ENCODE data around the gene RPP25L.

Gene RPP25L

DNA sequence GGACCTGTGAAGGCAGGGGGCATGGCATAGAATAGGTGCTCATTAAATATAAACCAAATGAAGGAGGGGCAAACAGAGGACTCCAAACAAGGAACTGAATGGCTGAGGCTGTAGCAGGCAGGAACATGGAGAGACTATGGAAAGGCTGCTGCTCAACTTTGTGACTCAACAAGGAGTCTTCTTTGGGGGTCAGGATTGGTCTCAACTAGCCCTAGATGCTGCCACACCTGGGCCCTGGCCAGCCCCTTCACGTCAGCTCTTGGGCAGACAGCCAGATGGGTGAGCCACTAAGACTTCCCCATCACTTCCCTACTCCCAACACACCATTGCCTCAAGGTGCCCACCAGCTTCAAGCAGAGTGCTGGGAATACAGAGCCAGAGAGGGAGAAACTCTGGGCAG is 11.0 kb downstream of the RPP25L start:
- no peak for DNase-seq (ENCODE audit: low read depth)
- TF ChIP-seq CTCF (IDR thresholded peaks at IDR 0.05; ENCODE audit: insufficient read depth, low read depth, low read length, missing control alignments) = no peak
- no peak overlapping the region for H3K4me3 ChIP-seq (ENCODE audit: low read depth, low read length)

DNA sequence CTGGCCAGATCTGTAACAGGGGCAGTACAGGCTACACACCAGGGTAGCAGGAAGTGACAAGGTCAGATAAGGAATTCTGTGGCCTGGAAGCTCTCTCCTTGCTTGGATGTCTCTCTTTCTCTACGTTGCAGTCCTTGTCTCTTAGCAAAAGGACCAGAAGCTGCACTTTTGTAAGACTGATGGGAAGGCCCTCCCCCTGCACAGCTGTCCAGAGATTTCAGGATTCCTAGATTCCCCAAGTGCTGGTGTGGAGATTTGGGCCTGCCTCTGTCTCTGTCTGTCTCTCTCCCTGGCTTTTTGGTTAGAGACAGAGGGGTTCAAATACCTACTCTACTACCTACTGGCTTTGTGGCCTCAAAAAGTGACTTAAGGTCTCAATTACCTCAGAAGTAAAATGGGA is 12.4 kb downstream of the RPP25L start:
- DNase-seq (ENCODE audit: low read depth) = no peak
- H3K4me3 ChIP-seq (ENCODE audit: low read depth, low read length) = no peak overlapping the region
- no peak for TF ChIP-seq CTCF (IDR thresholded peaks at IDR 0.05; ENCODE audit: insufficient read depth, low read depth, low read length, missing control alignments)

GRCh38 chr9:34594177-34594576 is 17.7 kb downstream of the RPP25L start:
- H3K4me3 ChIP-seq (ENCODE audit: low read depth, low read length) = no peak overlapping the region
- no peak for TF ChIP-seq CTCF (IDR thresholded peaks at IDR 0.05; ENCODE audit: insufficient read depth, low read depth, low read length, missing control alignments)

DNA sequence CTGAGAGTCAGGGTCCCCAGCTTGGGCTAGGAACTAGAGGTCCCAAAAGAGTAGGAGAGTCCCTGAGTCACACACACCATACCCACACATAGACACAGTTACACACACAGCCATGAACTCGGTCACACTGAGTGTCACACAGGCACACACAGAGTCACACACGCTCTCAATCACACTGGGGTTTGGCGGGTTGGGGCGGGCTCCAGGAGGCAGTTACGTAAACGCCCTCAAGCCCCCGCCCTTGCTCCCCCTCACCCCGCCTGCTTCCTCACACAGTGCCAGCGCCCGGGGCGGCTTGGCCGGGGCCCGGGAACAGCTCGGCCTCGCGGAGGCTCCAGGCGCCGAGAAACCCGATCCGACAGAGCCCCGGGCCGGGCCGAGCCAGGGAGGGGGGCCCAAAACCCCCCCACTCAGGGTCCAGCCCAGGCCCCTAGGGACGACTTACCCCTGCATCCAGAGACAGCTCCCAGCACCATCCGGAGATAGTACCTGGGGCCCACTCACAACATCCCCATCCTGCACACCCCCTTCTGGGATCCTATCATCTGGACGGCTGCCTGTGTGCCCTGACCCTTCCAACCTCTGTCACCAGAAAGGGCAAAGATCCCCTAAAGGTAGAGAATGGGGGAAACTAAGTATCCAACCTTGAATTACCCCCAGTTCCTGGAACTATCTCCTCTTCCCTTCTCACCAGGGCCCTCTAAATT is 18.8 kb downstream of the RPP25L start:
- TF ChIP-seq CTCF (IDR thresholded peaks at IDR 0.05; ENCODE audit: insufficient read depth, low read depth, low read length, missing control alignments) = no peak
- H3K4me3 ChIP-seq (ENCODE audit: low read depth, low read length) = no peak overlapping the region
- DNase-seq (ENCODE audit: low read depth) = no peak

More at GRCh38 chr9:34594177-34594576, 17.7 kb downstream of the RPP25L start:
- no peak for DNase-seq (ENCODE audit: low read depth)

DNA sequence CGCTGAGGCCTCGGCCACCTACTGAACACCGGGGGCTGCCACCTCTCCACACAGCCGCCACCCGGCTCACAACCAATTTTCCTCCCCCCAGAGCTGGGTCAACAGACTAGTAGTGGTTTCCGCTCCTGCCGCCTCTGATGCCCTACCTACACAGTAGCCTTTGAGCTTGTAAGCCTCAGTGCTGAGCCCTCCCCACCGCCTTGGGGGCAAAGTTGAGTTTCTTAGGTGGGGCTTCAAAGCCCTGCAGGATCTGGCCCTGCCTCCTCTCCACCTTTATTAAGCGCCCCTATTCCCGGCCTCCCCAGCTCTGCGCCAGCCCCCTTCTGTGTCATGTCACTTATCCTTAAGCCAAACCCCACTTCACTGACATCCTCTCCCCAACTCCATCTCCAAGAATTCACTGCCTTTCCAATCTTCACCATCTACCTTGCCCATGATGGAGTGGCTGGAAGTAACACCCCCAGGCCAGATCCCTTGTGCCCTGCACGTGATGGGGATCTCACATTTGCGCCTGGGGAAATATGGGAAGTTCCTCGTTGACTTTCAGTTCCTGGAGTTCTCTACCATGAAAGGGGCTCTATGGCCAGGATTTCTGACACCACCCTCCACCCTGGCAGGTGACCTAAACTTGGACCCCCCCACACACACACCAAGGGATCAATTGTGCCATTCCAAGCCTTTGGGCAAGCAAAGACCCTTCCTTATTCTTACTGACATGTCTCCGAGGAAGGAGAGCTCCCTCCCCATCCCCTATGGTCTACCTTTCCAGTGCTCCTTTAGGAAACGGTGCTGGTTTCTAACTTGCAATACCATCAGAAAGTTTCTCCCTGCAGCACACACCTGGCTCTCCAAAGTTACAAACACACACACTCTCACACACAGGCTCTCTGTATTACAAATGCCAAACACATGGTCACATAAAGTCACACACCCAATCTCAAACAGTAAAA is 19.7 kb downstream of the RPP25L start:
- DNase-seq (ENCODE audit: low read depth) = no peak
- no peak overlapping the region for H3K4me3 ChIP-seq (ENCODE audit: low read depth, low read length)
- no peak for TF ChIP-seq CTCF (IDR thresholded peaks at IDR 0.05; ENCODE audit: insufficient read depth, low read depth, low read length, missing control alignments)

GRCh38 chr9:34591248-34591916 is 20.5 kb downstream of the RPP25L start:
- no peak overlapping the region for H3K4me3 ChIP-seq (ENCODE audit: low read depth, low read length)
- peak; percentile 94 for TF ChIP-seq CTCF (IDR thresholded peaks at IDR 0.05; ENCODE audit: insufficient read depth, low read depth, low read length, missing control alignments)
- DNase-seq (ENCODE audit: low read depth) = peak; percentile 75

Measured in GM12865 (cell line).